Smooth muscle cell (in vitro differentiated cells): ENCODE measurements around the gene PPP2R1A. TPM values are rescaled to one million over a fixed set of nuclear protein-coding genes. Genes with fewer than 3 reads are reported as not detected.

Source experiments
- DNase-seq: peaks from one replicate; lab custom pipeline; 2025; ENCODE audit not compliant: unreplicated experiment; lab: John Stamatoyannopoulos, UW
- H2AFZ ChIP-seq: fragments of 200-600 bp; sonication (generic); 2 replicates; pipeline ENCODE4 v1.6.0; 2016; ENCODE audit warnings: antibody characterized with exemption, low read depth, mild to moderate bottlenecking
- H3F3A ChIP-seq: fragments of 200-600 bp; sonication (generic); 2 replicates; pipeline ENCODE4 v1.6.0; 2017; ENCODE audit warnings: antibody characterized with exemption, low read depth
- H3K27ac ChIP-seq: fragments of 200-600 bp; sonication (generic); 2 replicates; pipeline ENCODE4 v1.5.1; 2016; ENCODE audit warnings: low read depth, mild to moderate bottlenecking
- H3K27me3 ChIP-seq: fragments of 200-600 bp; sonication (generic); 2 replicates; pipeline ENCODE4 v1.6.1; 2016; ENCODE audit warnings: low read depth, mild to moderate bottlenecking
- H3K36me3 ChIP-seq: fragments of 200-600 bp; sonication (generic); 2 replicates; pipeline ENCODE4 v1.5.1; 2016; ENCODE audit warnings: low read depth
- H3K4me1 ChIP-seq: fragments of 200-600 bp; sonication (generic); 2 replicates; pipeline ENCODE4 v1.5.1; 2016; ENCODE audit warnings: low read depth
- H3K4me2 ChIP-seq: fragments of 200-600 bp; sonication (generic); 2 replicates; pipeline ENCODE4 v1.6.0; 2016; ENCODE audit warnings: mild to moderate bottlenecking
- H3K4me3 ChIP-seq: fragments of 200-600 bp; sonication (generic); 2 replicates; pipeline ENCODE4 v1.5.1; 2016; ENCODE audit warnings: mild to moderate bottlenecking
- H3K79me2 ChIP-seq: fragments of 200-600 bp; sonication (generic); 2 replicates; pipeline ENCODE4 v1.6.0; 2016; ENCODE audit warnings: low read depth, mild to moderate bottlenecking
- H3K9ac ChIP-seq: fragments of 200-600 bp; sonication (generic); 2 replicates; pipeline ENCODE4 v1.6.0; 2016; ENCODE audit warnings: low read depth
- H3K9me3 ChIP-seq: fragments of 200-600 bp; sonication (generic); replicated peaks from 2 replicates; pipeline ENCODE4 v1.5.1; 2016; ENCODE audit warnings: low read depth
- H4K20me1 ChIP-seq: fragments of 200-600 bp; sonication (generic); 2 replicates; pipeline ENCODE4 v1.6.0; 2016; ENCODE audit warnings: low read depth
- CTCF ChIP-seq: fragments of 200-600 bp; sonication (generic); IDR thresholded peaks from 2 replicates; pipeline ENCODE4 v1.5.1; 2017; ENCODE audit warnings: borderline replicate concordance, mild to moderate bottlenecking, antibody characterized with exemption; ENCODE audit not compliant: insufficient read depth, poor library complexity, severe bottlenecking
- WGBS: methylation state at CpG from one replicate; pipeline ENCODE4 v1.1.7; 2016; ENCODE audit warnings: low lambda C conversion rate; 5-methylcytosine and 5-hydroxymethylcytosine counted together
- polyA plus RNA-seq: library from polyadenylated mRNA; unstranded; fragments of >200 nt; fragmentation: Nextera tagmentation; extraction: Ambion mirVana; gene quantifications from 2 replicates; pipeline ENCODE4 v1.2.1, GENCODE V29; 2016
- total RNA-seq: library from RNA; depleted of rRNA; stranded (reverse); fragments of >200 nt; gene quantifications from 2 replicates; pipeline ENCODE4 v1.2.3, GENCODE V29; 2014

Gene PPP2R1A
- total RNA-seq (121 and 160 TPM in 2 replicates), polyA plus RNA-seq (256 and 265 TPM in 2 replicates)

GRCh38 chr19:52189735-52190486, at the start of gene PPP2R1A:
PPP2R1A (plus strand) TSS chr19:52190052; CDS start chr19:52190097, 45 bp downstream.
- peak within 1 kb of the TSS; percentile 90 for H3K27ac ChIP-seq
- H3K79me2 ChIP-seq: peaks cover 47% of the 10 kb centered on the region
- DNase-seq: peak; percentile 99
- H4K20me1 ChIP-seq: peaks cover 41% of the 10 kb centered on the region
- H3K4me2 ChIP-seq: peak within 1 kb of the TSS; percentile 92
- H3K4me3 ChIP-seq: peak within 1 kb of the TSS; percentile 63
- no peaks in the 10 kb centered on the region for H3K27me3 ChIP-seq
- TF ChIP-seq CTCF: no peak
- no peaks in the 10 kb centered on the region for H3K9me3 ChIP-seq
- peaks cover 19% of the 10 kb centered on the region for H3K4me1 ChIP-seq
- peaks cover 5% of the 10 kb centered on the region for H3F3A ChIP-seq
- H2AFZ ChIP-seq: peak within 1 kb of the TSS; percentile 56
- WGBS: under 1% methylated on average over 69 of the region's 70 CpGs
- H3K9ac ChIP-seq: peak within 1 kb of the TSS; percentile 92
- no peaks in the 10 kb centered on the region for H3K36me3 ChIP-seq

GRCh38 chr19:52141203-52141602, 48.6 kb upstream of the PPP2R1A start:
- no peak for DNase-seq
- no peak for TF ChIP-seq CTCF
- peaks cover 4% of the 10 kb centered on the region for H3F3A ChIP-seq
- H3K9ac ChIP-seq: no peak overlapping the region
- H3K9me3 ChIP-seq: no peaks in the 10 kb centered on the region
- H4K20me1 ChIP-seq: no peaks in the 10 kb centered on the region
- no peak overlapping the region for H3K4me2 ChIP-seq
- no peaks in the 10 kb centered on the region for H3K27me3 ChIP-seq
- H3K79me2 ChIP-seq: peaks cover 23% of the 10 kb centered on the region
- H3K36me3 ChIP-seq: peaks cover 5% of the 10 kb centered on the region
- H3K27ac ChIP-seq: no peak overlapping the region
- peaks cover 11% of the 10 kb centered on the region for H3K4me1 ChIP-seq
- H2AFZ ChIP-seq: no peak overlapping the region
- H3K4me3 ChIP-seq: no peak overlapping the region
- WGBS: 92% methylated on average over 2 of the region's 2 CpGs

GRCh38 chr19:52142001-52142595, 47.8 kb upstream of the PPP2R1A start:
- peaks cover 4% of the 10 kb centered on the region for H3F3A ChIP-seq
- 79% methylated on average over 3 of the region's 3 CpGs for WGBS
- no peak for TF ChIP-seq CTCF
- peaks cover 14% of the 10 kb centered on the region for H3K79me2 ChIP-seq
- H3K9ac ChIP-seq: no peak overlapping the region
- no peak for DNase-seq
- no peak overlapping the region for H2AFZ ChIP-seq
- peaks cover 5% of the 10 kb centered on the region for H3K9me3 ChIP-seq
- H3K4me3 ChIP-seq: no peak overlapping the region
- H3K4me2 ChIP-seq: no peak overlapping the region
- H3K4me1 ChIP-seq: peaks cover 11% of the 10 kb centered on the region
- no peak overlapping the region for H3K27ac ChIP-seq
- no peaks in the 10 kb centered on the region for H3K27me3 ChIP-seq
- no peaks in the 10 kb centered on the region for H4K20me1 ChIP-seq
- H3K36me3 ChIP-seq: no peaks in the 10 kb centered on the region

- H3K4me1 ChIP-seq: no peaks in the 10 kb centered on the region
- H3K4me3 ChIP-seq: no peak overlapping the region
- H3F3A ChIP-seq: no peaks in the 10 kb centered on the region
- no peaks in the 10 kb centered on the region for H3K79me2 ChIP-seq
- peaks cover 22% of the 10 kb centered on the region for H3K9me3 ChIP-seq
- H4K20me1 ChIP-seq: no peaks in the 10 kb centered on the region
- H3K36me3 ChIP-seq: peaks cover 3% of the 10 kb centered on the region
- H3K4me2 ChIP-seq: no peak overlapping the region
- no peak overlapping the region for H3K9ac ChIP-seq
- H2AFZ ChIP-seq: no peak overlapping the region
- no peak for DNase-seq
- no peak overlapping the region for H3K27ac ChIP-seq
- no peak for TF ChIP-seq CTCF
- no peaks in the 10 kb centered on the region for H3K27me3 ChIP-seq
Observed at GRCh38 chr19:52148256-52148655, 41.6 kb upstream of the PPP2R1A start.
